Kidney (tissue), 14 donors: ENCODE data around the gene LTO1. TPM values are rescaled to one million over a fixed set of nuclear protein-coding genes. Genes with fewer than 3 reads are reported as not detected.
A peak's percentile ranks its signal among the peaks of the same experiment; 100 is the strongest.

Source experiments
- DNase-seq, 5 donors: peaks; one replicate each; pipeline ENCODE4 v3.0.0-alpha.2; 2013 to 2020
- FAIRE-seq: peaks from 2 replicates; lab custom pipeline; 2012; peaks lifted over from hg19 to GRCh38; lab: Jason Lieb, UNC
- H3K27ac ChIP-seq, 2 donors: one replicate each; pipeline ENCODE4 v1.7.0; 2013; ENCODE audit warnings: low read depth in 2 of 2, low read length in 2 of 2, inconsistent platforms in 1 of 2
- H3K27me3 ChIP-seq: one replicate; pipeline ENCODE4 v1.7.1; 2013; ENCODE audit warnings: low read length, inconsistent platforms; ENCODE audit not compliant: control insufficient read depth, insufficient read depth
- H3K36me3 ChIP-seq, 3 donors: one replicate each; pipeline versions ENCODE4 v1.7.0 to v1.7.1; 2013; ENCODE audit warnings: low read length in 3 of 3, control low read depth in 1 of 3, inconsistent platforms in 1 of 3; ENCODE audit not compliant: insufficient read depth in 3 of 3, control insufficient read depth in 2 of 3
- H3K4me1 ChIP-seq, 3 donors: one replicate each; pipeline versions ENCODE4 v1.7.0 to v1.7.1; 2013; ENCODE audit warnings: low read length in 3 of 3, inconsistent platforms in 1 of 3, low read depth in 1 of 3; ENCODE audit not compliant: control insufficient read depth in 2 of 3, insufficient read depth in 2 of 3
- H3K4me3 ChIP-seq, 3 donors: one replicate each; pipeline versions ENCODE4 v1.7.0 to v1.8.1; 2013; ENCODE audit warnings: low read length in 3 of 3, control low read depth in 1 of 3, inconsistent platforms in 1 of 3
- H3K9ac ChIP-seq, 3 donors: one replicate each; pipeline versions ENCODE4 v1.7.0 to v1.7.1; 2013; ENCODE audit warnings: low read length in 3 of 3, control low read depth in 1 of 3, inconsistent platforms in 1 of 3
- H3K9me3 ChIP-seq, 3 donors: one replicate each; pipeline versions ENCODE4 v1.7.0 to v1.7.1; 2013; ENCODE audit warnings: low read length in 3 of 3, control low read depth in 1 of 3, inconsistent platforms in 1 of 3; ENCODE audit not compliant: control insufficient read depth in 2 of 3, insufficient read depth in 1 of 3
- CTCF ChIP-seq: IDR thresholded peaks from 3 replicates; pipeline ENCODE4 v1.5.1; 2012; ENCODE audit warnings: mild to moderate bottlenecking, moderate library complexity, borderline replicate concordance; ENCODE audit not compliant: insufficient read depth; ENCODE audit errors: extremely low read depth
- intact Hi-C: fragments of 100-400 bp; cut with DNase I; formaldehyde crosslinking; loops from one replicate; pipeline ENCODE4 v1.11.1; 2022
- polyA plus RNA-seq: library from polyadenylated mRNA; stranded (reverse); fragments of 350-450 nt; fragmentation: Illumina TruSeq; extraction: RNeasy Lipid Tissue Mini Kit (QIAGEN cat#74804); gene quantifications from one replicate; pipeline ENCODE4 v1.2.3, GENCODE V29; 2014; ENCODE audit warnings: low read depth, low replicate concordance; ENCODE audit not compliant: insufficient read depth
- total RNA-seq: library from RNA; stranded (reverse); fragmentation: NEBNext Ultra II Directional; extraction: Animal tissue kit (Norgen Biotek cat#: 25700); gene quantifications from one replicate; pipeline ENCODE4 v1.2.1, GENCODE V29; 2021
- donor health status: control.
- donor health status: control.
- donor health status: control.
- donor health status: control.
- donor health status: control.
- donor health status: DM: yes; HTN: yes; CAD: no.
- donor health status: Normal renal cell carcinoma (clear cell type).

Gene LTO1
- total and polyA plus RNA-seq, 2 donors from 2014 or later: 14.6 to 21.9 TPM

- H3K27me3 ChIP-seq: no peaks in the 10 kb centered on the region
- H3K36me3 ChIP-seq: no peaks in the 10 kb centered on the region
- intact Hi-C loops: no loop called here
- H3K27ac ChIP-seq: no peak overlapping the region
- peak in 2 of 5 donors; percentile 16 to 38 for DNase-seq
- FAIRE-seq: no peak
- TF ChIP-seq CTCF: no peak
- no peaks in the 10 kb centered on the region for H3K4me1 ChIP-seq
- H3K9ac ChIP-seq: no peak overlapping the region
- no peak overlapping the region for H3K4me3 ChIP-seq
- H3K9me3 ChIP-seq: no peaks in the 10 kb centered on the region
Observed at GRCh38 chr11:69659591-69659990, 15.6 kb downstream of the LTO1 start.

- Histone ChIP-seq H3K27me3 (no peaks in the 10 kb centered on the region), H3K4me1 (no peaks in the 10 kb centered on the region), H3K36me3 (no peaks in the 10 kb centered on the region), H3K9ac (no peak overlapping the region), H3K27ac (no peak overlapping the region), H3K4me3 (no peak overlapping the region), H3K9me3 (no peaks in the 10 kb centered on the region)
- no peak for FAIRE-seq
- peak in 1 of 5 donors; percentile 53 for DNase-seq
- TF ChIP-seq CTCF: no peak
- intact Hi-C loops: no loop called here
Observed at GRCh38 chr11:69658626-69659450, 16.3 kb downstream of the LTO1 start.

- Histone ChIP-seq H3K4me3 (no peak overlapping the region), H3K27ac (no peak overlapping the region), H3K9ac (no peak overlapping the region), H3K27me3 (no peaks in the 10 kb centered on the region), H3K36me3 (no peaks in the 10 kb centered on the region), H3K4me1 (no peaks in the 10 kb centered on the region), H3K9me3 (no peaks in the 10 kb centered on the region)
- DNase-seq (peak; percentile 35 to 87 (median 84)), FAIRE-seq (no peak)
- intact Hi-C loops: no loop called here
- TF ChIP-seq CTCF: no peak
Observed at GRCh38 chr11:69657911-69658625, 17.1 kb downstream of the LTO1 start.
